Effector CD8-positive, alpha-beta T cell (primary cell): ENCODE measurements around the gene ZFYVE27.

Experiments
- DNase-seq: peaks from one replicate; lab custom pipeline; 2025; lab: John Stamatoyannopoulos, UW

ZFYVE27 gene

DNA sequence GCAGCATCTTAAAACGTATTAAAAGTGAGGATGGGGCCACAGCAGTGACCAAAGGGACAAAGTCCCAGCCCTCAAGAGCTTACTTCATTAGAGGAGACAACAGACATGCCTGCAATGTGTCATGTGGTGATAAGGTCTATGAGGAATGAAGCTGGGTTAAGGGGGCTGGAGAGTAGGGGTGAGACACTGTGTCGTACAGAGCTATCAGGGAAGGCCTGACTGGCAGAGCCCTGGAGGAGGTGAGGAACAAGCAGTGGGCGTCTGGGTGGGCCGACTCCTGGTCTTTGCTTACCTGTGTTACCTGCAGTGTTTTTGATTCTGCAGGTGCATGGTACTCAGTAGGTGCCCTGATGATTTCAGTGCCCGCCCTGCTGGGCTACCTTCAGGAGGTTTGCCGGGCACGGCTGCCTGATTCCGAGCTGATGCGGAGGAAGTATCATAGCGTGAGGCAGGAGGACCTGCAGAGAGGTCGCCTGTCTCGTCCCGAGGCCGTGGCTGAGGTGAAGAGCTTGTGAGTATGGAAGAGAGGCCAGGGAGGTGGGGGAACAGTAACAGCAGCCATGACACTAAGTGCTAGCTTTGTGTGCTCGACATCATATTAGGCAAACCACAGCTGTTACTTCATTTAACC lies 7.6 kb downstream of the ZFYVE27 start:
- no peak for DNase-seq

DNA sequence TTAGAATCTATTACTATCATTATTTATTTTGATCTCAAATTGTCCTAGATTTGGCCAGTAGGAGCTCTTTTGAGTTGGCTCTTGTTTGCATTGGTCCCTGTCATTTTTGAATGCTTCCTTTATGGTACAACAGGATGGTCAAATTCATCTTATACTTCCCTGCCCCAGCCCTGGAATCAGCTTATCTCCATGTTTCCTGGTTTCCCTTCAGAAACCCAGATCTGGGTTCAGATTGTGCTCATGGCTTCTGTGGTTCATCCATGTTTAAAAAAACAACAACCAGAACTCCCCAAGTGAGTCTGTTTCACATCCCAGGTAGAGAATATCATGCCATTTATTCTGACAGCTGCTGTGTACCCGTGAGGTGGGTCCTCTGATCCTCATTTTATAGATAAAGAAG lies 10.6 kb downstream of the ZFYVE27 start:
- no peak for DNase-seq

DNA sequence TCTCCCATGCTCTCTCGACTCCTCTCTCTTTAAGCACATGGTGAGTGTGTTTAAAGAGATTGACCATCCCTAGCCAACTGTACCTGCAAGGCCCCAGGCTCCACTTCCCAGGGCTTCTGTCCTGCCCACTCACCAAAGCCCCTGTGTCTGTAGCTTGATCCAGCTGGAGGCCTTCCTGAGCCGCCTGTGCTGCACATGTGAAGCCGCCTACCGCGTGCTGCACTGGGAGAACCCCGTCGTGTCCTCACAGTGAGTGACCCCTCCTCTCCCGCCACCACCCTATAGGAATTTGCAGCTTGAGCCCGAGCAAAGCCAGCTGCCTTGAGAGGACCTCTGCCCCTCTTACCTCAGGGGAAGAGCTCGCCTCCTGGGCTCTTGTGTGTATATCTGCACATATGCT lies 11.2 kb downstream of the ZFYVE27 start:
- no peak for DNase-seq

DNA sequence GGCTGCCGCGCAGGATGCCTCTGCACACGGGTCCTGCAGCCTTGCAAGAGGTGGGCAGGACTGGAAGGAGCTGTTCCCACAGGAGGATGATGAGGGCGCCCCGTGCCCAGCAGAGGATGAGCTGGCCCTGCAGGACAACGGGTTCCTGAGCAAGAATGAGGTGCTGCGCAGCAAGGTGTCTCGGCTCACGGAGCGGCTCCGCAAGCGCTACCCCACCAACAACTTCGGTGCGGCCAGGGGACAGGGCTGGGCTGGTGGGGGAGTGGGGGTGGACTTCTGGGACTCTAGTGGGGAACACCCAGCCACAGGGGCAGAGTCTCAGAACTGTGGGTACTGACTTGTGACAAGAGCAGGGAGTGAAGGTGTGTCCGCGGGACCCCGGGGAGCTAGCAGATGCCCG lies 16.0 kb downstream of the ZFYVE27 start:
- no peak for DNase-seq

DNA sequence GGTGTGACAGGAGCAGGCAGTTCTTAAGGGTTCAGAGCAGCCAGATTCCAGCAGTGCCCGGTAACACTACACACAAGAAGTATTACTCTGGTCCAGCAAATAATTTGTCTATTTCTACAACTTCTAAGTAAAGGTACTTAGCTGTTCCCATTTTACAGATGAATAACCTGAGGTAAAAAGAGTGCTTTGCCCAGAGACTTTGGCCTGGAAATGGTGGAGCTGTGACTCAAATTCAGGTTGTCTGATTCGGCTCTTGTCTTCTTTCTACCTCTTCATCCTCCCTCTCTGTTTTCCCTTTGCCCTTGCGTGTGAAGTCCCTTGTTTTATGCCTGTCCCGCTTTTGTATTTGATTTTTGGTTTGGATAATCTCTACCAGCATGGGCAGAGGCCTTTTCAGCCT lies 17.8 kb downstream of the ZFYVE27 start:
- no peak for DNase-seq

DNA sequence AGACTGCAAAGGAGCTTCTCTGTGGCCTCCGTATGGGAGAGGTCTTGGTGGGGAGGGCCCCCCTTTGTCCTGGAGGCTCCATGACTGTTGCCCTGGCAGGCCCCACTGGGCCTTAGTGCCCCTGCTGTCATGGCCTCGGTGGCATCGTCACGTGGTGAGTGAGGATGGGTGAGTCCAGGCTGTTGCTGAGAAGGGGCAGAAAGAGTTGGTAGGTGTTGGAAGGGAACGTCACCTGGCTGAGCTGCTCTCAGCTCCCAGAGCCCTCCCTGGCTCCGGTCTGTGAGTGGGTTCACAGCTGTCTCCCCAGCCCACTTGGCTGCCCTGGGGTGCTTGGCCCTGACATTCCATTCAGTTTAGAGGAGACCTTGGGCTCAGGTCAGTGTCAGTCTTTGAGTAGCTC lies 18.8 kb downstream of the ZFYVE27 start:
- DNase-seq, result no peak

DNA sequence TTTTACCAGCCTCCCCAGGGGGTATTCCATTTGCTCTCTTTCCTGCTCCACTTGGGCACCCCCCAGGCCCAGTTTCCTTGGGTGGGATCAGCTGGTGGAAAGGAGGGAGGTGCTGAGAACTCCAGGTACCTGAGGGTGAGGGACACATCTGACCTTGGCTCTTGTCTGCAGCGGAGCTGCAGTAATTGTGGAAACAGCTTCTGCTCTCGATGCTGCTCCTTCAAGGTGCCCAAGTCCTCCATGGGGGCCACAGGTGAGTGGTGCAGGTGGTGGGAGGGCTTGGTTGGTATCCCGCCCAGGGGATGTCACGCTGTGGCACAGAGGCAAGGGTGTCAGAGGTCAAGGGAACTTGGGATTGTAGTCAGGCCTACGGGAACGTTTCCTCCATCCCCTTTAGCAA lies 20.5 kb downstream of the ZFYVE27 start:
- no peak for DNase-seq

DNA sequence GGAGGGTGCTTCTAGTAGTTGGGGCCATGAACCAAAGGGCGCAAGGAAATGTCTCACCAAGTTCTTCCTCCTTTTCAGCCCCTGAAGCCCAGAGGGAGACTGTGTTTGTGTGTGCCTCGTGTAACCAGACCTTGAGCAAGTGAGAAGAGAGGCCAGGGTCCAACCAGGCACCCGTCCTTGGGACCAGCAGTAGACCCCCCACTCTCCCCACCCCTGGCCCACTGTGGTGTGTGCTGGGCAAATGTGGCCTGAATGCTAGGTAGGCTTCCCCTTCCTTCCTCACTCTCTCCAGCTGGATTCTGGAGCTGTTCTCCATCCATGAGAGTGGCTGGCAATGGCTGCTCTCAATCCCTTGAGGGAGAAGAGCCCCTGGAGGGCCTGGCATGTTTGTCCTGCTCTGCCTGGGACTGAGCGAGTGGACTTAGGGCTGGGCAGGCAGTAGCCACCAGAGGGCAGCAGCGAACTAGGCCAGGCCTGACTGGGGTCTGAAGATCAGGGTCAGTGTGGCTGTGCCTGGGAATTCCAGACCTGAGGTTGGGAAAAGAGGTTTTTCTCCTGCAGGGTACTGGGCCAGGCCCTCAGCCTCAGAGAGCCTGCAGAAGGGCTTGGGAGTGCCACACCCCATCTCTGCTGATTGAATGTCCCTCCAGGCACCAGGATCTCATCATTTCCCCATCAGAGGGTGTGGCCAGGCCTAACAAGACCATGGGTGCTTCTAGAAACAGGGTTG lies 22.4 kb downstream of the ZFYVE27 start:
- DNase-seq, result peak; percentile 29

DNA sequence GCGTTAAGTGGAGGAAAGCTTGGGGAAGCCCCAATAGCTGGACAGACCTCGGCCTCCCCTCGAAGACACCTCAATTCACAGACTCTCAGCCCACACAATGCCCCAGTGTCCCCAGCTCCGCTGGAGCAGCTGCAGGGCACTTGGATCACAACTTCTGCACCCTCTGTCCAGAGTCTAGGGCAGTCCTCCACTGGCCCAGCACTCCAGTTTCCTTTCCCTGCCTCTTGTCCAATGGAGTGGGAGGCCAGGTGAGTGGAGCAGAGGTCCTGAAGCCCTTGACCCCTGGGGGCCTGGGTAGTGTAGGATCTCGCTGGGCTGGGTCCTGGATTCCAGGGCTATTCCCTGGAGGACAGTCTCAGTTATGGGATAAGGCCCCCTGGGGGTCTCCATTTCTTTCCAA lies 23.0 kb downstream of the ZFYVE27 start:
- DNase-seq, result no peak

DNA sequence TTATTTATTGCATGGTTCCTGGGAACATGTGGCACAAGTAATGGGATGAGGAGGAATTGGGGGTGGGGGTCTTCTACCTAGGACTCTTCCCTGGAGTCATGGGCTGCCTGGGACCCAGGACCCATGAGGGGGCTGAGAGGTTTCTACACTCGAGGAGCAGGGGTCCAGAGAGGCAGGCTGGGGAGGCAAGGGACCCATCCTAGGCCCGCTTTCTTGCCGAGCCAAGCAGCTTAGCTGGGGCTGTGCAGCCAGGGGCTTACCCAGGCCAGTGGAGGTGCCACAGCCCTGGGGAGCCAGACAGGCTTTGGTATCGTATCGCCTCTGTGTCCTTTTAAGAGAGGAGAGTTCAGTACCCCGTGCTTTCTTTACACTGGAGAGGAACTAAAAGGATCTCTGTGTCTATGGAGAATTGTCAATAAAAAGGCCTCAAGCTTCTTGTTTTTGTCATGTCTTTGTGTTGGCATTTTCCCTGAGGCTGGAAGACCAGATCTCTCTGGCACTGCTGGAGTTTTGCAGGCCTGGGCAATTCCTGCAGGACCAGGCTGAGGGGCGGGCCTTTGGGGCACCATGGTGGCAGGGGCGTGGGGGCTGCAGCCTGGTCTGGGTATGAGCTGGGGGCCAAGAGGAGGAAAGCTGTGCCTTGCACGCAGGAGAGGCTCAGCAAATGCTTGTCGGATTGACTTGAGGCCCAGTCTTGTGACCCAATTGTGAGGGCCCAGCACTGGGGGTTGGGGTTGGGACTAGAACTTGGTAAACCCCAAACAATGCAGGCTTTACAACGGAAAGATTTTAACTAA lies 23.7 kb downstream of the ZFYVE27 start:
- DNase-seq, result no peak

DNA sequence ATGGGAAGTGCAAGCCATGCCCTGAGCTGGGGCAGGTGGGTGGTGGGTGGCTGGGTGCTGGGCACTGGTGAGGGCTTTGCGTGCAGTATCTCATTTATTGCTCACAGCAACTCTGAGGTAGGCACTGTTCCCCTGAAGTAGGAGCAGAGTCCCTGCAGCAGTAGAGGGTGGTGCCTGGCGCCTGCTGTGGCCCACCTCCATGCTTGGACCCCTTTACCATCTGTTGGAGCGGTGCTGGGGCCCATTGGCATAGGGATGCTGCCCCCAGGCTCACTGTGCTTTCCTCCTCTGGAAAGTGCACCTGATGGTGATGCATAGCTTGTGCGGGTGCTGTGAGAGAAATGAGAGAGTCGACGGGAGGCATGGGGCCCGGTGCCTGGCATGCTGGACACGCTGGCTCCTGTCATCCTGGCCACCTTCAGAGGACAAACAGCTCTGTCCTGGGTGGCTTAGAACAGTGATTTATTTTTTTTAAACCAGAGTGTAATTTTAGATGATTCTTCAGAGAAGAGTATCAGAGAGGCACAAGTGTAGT lies 24.5 kb downstream of the ZFYVE27 start:
- DNase-seq, result no peak

DNA sequence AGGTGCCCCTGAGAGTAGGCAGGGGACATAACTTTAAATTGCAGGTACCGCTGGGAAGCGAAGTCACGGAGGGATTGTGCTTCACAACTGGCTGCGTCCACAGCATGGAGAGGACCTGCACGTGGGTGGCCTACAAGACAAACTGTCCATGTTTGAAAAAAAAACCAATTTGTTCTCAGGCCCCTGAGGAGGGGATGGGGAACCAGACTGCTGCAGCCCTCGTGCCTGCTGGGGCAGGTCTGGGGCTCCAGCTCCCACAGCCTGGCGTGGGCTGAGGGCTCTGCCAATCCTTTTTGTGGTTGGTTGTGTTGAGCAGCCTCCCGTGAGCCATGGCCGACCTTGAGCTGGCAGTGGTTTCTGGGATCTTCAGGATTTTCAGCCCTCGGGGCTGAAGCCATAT lies 25.1 kb downstream of the ZFYVE27 start:
- DNase-seq, result no peak

DNA sequence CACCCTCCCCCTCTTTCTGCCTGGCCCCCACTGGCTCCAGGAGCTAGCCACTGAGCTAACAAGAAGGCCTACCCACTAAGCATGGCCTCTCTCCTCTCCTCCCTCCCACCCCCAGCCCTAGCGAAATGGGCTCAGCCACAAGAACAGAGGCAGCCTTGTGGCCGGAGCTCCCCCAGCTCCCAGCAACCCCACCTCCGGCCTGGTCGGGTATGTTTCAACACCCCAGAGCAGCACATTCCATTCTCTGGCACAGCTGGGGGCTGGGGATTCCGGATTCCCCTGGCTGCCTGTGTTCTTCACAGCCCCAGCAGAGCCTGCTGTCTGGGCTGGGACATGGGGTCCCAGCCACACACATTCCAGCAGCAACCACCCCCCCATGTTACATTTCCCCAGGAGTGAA lies 25.9 kb downstream of the ZFYVE27 start:
- DNase-seq, result no peak

DNA sequence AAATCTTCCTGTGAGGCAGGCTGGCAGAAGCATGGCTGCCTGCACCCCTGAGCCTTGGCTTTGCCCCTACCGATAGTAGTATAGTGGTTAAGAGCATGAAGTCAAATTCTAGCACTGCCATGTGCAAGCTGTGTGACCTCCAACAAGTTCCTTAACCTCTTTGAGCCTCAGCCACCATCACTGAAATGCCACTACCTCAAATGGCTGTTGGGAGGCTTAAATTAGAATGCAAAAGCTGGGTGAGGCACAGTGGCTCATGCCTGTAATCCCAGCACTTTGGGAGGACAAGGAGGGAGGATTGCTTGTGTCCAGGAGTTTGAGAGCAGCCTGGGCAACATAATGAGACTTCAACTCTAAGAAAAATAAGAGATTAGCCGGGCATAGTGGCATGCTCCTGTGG lies 26.5 kb downstream of the ZFYVE27 start:
- DNase-seq, result no peak

DNA sequence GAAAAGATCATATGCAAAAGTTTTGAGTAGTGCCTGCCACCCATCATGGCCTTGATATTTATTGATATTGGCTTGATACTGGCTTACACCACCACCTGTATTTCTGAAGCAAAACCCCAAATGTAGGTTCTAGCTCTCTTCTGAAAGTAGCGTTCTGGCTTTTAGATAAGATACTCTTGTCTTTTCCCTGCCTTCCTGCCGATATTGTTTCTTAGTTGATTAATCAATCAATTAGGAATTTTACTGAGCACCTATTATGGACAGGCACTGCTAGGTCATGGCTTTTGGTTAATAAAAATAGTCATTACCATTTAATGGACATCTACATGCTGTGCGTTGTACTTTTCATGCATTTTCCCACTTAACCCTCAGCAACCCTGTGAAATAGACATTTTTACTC lies 27.0 kb downstream of the ZFYVE27 start:
- DNase-seq, result no peak

DNA sequence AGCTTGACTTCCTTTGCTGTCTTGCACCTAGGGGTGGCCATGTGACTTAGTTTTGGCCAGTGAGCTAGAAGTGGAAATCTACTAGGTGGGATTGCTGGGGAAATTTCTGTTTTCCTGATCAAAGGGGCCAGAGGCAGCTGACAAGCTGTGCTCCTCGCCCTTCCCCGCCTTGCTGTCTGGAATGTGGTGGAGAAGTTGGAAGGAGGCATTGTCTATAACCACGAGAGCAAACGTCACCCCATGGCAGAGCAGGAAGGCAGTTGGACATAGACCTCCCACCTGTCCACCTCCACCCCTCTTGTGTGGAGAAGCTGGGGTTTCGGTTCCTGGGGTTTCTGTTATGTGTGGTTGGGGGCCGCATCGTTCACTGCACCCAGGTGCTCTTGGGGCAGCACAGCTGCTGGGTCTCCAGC lies 27.6 kb downstream of the ZFYVE27 start:
- no peak for DNase-seq

DNA sequence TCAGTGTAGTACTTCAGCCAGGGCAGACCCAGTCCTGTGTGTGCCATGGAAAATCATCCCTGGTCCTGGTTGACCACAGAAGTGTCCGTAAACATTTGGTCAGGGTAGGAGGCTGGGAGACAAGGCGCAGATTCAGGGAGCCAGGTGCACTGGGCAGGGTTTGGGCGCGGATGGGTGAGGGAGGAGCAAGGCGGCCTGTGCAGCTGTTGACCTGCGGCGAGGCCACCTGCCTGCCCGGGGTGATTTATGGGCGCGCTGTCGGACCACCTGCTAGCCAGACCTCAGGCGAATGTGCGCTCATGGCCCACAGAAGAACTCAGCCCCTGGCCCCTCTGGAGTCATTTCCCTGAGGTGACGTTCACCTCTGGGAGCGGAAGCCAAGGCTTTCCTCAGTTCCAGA lies 28.3 kb downstream of the ZFYVE27 start:
- no peak for DNase-seq

DNA sequence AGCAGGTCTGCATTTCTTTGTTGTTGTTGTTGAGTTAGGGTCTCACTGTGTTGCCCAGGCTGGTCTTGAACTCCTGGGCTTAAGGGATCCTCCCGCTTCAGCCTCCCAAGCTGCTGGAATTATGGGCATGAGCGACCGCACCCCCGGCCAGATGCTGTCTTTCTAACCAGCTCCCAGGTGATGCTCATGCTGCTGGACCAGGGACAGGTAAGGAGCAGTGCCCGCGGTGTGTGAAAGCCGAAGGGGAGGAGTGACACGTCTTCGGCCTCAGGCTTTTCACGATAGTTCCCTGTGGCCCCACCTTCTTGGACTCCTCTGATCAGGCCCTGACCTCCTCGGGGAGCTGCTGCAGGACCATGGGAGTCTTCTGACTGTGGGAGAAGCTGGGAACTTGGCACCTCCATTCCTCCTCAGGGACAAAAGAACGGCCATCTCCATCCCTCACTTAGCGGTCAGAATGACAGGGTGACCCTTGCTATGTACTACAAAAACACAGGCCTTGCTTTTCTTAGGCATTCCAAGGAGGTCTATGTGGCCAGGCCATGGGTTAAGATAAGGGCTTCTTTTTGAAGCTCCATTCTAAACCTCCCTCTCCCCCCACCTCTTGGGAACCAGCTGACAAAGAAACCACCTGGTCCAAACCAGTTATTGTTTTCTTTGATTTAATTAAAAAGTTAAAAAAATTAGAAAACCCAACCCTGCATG lies 29.3 kb downstream of the ZFYVE27 start:
- DNase-seq, result no peak

DNA sequence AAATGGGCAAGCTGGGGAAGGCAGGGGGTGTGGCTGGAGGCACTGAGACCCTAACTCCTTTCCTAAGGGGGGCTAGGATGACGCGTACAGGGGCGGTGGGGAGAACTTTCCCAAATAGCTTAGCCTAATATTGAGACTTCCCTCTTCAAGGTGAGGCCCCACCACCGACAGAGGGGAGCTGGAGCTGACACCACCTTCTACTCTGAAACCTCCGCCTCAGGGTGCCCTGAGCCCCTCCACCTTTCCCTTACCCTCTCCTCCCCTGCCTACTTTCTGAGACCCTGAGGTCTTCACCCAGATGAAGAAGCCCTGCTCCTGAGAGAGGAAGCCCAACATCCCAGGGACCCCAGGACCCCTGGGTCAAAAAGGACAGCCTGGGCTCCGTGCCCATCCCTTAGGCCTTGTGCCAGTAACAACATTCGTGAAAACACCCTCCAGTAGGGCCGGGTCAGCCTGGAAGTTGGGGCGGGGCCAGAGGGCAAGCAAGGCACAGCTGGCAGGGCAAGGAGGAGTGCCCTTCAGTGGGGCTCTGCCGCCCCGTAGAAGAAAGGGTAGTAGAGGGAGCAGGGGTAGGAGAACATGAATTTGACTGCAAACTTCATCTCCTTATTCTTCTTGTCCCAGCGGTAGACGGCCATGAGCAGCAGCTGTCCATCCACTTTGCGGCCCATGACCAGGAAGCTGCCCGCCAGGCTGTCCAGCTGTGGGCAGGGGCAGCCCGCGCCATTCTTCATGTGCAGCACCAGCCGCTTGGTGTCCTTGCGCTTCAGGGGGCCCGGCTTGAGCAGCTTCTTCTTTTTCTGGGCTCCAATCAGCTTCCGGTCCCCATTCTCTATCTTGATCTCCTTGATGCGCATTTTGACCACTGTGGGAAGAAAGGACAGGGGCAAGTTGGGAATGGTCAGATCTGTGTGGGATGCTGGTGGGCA lies 30.3 kb downstream of the ZFYVE27 start:
- no peak for DNase-seq

DNA sequence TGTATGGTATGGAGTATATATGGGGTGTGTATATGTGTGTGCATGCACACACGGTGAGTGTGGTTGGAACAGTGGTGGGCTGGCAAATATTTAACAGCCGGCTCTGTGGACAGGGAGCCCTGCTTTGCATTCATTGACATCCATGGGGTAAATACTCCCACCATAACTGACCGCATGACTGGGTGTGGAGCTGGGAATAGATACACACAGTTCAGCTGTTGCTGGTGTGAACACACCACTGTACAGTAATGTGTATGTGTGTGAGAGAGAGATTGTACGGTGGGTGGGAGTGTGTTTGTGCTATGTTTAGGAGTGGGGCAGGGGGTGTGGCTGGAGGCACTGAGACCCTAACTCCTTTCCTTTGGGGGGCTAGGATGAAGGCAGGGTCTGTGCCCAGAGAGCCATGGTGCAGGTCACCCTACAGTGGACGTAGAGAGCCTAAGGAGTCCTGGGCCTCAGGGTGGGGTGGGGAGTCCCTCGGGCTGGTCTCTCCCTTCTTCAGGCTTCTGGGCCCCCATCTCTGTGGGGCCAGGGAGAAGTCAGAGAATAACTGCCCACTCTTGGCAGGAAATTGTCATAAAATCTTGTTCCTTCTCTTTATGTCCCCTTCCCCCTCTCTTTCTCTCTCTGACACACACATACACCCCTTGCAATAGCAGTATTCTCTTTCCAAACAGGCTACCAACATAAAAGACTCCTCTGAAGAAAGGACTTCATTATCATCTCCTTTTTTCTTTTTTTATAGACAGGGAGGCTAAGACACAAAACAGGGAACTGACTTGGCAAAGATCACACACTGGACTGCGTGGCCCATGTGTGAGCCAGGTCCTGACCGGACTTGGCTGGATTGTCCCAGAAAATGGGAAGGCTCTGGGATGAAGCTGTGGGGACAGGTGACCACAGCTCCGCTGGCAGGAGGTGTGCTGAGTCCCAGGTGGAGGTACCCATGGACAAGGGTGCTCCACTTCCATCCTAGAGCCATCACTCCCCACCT lies 31.7 kb downstream of the ZFYVE27 start:
- no peak for DNase-seq
